Right lobe of liver (tissue), 4 donors: Measurements from ENCODE around the gene GIGYF2.

ENCODE experiments used
- POLR2A ChIP-seq: fragments of 450-650 bp; IDR thresholded peaks from one replicate; pipeline ENCODE4 v1.6.1; 2017; ENCODE audit warnings: antibody characterized with exemption, mild to moderate bottlenecking
- TF ChIP-seq, protein P1 (sequence below), 4 donors: fragments of 200-600 bp in 3 of 4; fragments of 450-650 bp in 1 of 4; IDR thresholded peaks; one replicate each; pipeline versions ENCODE4 v1.5.1 to v1.8.0; 2016 to 2022; ENCODE audit warnings: antibody characterized with exemption in 4 of 4, mild to moderate bottlenecking in 2 of 4
- donor health status: DM: no; HTN: no; CAD: no.
- donor health status: DM: no; HTN: no; CAD: no.
- donor health status: DM: no; HTN: yes; CAD: no.

DNA sequence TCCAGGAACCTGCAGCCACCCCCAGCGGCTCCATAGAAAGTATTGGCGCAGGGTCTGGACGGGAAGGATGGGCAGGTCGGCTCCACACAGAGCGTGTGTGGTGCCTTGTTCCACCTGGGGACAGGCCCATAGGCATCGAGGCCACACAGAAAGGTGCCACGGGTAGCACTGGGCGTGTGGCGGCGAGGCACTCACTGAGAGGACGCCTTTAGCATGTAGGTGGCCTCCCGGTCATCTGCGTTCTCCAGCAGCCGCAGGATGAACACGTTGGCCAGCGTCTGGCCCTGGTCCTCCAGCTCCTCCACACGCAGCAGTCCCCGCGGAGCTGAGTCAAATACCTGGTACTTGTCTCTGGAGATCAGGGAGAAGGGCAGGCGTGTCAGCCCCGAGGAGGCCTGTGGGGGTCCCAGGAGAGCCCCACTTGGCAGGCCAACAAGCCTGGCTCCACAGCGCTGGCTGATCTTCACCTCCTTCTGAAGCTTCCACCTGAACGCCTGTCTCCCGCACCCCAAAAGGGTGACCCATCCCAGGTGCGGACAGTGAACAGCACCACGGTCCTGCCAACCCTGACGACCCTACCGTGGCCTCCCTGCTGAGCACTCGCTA lies 186.1 kb downstream of the GIGYF2 start:
- TF ChIP-seq, protein P1, sequence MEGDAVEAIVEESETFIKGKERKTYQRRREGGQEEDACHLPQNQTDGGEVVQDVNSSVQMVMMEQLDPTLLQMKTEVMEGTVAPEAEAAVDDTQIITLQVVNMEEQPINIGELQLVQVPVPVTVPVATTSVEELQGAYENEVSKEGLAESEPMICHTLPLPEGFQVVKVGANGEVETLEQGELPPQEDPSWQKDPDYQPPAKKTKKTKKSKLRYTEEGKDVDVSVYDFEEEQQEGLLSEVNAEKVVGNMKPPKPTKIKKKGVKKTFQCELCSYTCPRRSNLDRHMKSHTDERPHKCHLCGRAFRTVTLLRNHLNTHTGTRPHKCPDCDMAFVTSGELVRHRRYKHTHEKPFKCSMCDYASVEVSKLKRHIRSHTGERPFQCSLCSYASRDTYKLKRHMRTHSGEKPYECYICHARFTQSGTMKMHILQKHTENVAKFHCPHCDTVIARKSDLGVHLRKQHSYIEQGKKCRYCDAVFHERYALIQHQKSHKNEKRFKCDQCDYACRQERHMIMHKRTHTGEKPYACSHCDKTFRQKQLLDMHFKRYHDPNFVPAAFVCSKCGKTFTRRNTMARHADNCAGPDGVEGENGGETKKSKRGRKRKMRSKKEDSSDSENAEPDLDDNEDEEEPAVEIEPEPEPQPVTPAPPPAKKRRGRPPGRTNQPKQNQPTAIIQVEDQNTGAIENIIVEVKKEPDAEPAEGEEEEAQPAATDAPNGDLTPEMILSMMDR (IDR thresholded peaks at IDR 0.05): no peak
- TF ChIP-seq POLR2A: no peak
